ENCODE results near the gene PXYLP1.

PXYLP1 gene

DNA sequence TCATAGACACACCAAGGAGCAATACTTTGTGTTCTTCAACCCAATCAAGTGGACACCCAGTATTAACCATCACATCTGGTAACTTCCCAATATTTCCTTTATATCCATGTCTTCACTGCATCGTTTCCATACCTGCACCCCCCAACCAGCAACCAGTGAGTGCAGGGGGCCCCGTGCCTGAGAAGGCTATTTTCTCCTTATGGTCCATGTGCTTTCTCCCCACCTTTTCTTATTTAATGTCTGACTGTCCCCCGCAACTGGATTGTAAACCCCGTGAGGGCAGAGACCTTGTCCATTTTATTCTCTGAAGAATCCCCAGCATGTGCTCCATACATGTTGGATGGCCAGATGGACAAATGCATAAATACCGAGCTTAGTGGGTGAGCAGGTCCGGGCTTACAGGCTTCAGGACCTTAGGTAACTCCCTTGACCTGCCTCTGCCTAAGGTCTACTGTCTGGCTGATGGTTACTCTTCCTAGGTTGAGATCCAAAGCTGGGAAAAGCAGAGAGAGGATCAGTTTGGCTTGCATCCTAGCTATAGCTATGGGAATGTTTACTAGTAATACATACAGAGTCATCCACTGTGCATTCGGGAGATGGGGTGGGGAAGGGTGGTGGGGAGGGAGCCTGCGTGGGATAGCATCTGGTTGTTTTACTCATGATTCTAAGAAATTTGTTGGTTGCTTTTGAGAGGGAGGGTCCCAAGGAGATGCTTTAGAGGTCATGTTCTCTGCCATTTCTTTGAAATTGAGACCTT, 41.5 kb downstream of the PXYLP1 start:
- DNase-seq (ENCODE audit: low read depth): no peak

DNA sequence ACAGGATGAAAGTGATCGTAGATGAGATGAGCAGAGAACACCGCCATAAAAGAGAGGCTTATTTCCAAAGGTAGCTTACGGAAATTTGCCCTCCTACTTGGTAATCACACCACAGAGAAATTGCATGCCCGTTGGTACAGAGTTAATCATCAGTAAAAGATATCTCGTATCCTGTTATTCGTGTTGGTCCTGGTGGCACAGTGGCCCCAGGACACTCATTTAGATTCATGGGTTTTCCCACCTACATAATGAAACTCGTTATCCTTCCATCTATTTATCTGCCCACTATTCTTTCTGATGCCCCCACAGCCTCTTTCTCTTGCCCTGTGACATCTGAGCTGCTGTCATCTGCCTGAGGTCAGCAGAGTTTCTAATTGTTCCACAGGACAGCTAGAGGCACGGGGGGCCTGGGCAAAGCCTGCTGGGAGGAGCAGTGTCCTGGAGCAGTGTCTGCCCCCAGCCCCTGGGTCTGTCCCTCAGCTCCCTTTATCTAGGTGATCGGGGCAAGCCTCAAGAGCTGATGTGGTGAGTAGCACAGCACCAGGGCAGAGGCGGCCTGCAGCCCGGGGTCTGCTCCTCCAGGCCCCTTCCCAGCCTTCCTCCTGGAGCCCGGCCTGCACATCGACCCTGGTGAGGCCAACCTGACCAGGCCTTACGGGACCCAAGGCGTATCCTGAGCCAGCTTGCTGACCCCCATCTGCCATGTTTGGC, 42.2 kb downstream of the PXYLP1 start:
- DNase-seq (ENCODE audit: low read depth): no peak

DNA sequence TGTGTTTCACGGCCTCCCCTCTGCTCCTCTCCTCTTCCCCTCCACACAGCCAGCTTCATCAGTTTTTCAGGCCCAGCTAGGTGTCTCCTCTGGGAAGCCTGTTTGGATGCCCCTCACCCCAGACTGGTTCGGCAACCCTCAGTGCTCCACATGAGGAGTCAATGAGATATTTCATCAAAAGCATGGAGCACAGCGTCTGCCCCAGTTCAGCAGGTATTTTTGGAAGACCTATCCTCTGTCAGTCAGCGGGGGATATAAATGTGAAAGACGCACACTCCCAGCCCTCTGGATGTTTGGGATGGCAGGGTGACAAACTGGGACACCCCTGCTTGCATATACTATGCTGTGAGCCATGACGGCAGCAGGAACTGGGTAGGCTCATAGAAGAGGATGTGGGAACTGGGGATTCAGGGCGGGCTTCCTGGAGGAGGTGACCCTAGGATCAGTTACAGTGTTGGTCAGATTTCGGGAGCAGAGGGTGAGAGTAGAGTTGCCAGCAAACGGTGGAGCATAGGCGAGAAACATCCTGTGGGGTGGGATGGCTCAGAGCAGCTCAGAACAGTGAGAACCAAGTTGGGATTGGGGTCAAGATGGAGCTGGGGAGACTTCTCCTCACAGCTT, 42.9 kb downstream of the PXYLP1 start:
- DNase-seq (ENCODE audit: low read depth): no peak

DNA sequence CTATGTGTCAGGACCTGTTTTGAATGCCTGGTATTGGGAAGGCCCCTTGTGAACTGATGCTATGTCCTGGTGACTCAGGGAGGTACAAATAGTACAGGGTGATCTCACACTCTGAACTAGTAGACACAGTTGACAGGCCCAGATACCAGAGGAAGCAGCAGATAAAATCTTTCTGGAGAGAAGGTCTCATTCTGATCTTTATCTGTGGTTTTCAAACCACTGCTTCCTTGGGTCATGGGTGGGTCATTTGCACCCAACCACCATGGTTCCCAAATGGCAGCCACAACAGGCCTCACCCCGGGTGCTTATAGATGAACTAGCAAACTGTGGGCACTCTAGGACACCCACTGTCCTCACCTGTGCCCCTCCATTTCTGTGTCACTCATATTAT, 43.4 kb downstream of the PXYLP1 start:
- DNase-seq (ENCODE audit: low read depth): no peak

DNA sequence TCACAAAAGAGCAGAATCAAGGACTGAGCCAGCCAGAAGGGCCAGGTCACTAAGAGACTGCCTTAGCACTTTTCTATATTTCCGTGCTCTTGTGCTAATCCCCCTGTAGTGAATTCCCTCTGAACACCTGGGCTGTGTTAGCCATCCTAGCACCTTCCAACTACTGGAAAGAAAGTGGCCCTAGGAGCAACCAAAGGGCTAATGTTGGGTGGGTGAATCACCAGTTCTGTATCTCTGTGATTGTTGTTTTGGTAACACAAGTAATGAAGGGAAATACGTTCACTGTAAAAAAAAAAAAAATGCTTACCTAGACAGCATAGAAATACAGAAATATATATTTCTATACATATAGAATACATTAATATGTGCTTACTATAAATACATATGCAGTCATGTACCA, 43.9 kb downstream of the PXYLP1 start:
- no peak for DNase-seq (ENCODE audit: low read depth)

DNA sequence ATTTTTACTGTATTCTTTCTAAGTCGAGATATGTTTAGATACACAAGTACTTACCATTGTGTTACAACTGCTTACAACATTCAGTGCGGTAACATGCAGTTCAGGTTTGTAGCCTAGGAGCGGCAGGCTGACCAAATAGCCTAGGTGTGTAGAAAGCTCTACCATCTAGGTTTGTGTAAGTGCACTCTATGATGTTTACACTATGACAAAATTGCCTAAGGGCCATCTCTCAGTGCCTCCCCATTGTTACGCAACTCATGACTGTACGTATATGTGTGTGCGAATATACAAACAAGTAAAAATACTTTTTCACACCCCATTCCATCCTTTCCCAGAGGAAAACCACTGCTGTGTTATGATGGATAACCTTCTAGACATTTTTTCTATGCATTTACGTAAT, 44.3 kb downstream of the PXYLP1 start:
- peak; percentile 38 for DNase-seq (ENCODE audit: low read depth)

DNA sequence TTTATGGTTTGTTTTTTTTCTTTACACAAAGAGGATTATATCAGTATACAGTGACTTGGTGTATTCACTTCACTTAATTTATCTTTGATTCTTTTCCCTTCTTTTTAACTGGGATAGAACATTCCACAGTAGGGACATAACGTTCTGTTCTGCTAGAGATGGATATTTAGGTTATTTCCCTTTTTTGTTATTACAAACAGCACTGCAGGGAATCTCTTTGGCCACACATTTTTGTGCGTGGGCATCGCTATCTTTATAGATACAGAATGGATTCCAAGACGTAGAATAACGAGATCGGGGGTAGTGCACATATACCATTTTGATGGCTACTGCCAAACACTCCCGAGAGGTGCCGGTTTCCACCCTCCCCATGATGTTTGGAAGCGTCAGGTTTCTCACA, 44.8 kb downstream of the PXYLP1 start:
- no peak for DNase-seq (ENCODE audit: low read depth)

DNA sequence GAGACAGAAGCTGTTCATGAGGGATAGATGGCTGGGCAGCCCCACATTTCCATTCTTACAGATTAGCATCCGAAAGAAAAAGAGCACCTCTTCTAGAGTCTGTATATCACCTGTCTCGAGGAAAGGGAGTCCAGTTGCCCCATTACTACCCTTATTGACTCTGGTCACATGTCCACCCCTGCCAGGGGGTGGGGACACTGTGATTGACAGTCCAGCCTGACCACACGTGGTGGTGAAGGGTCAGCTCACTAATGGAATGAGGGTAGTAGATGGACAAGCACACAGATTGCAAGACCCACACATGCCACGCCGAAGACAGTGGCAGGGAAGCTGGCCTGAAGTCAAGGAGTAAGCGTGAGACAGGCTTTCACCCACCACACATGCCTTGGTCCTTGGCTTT, 45.8 kb downstream of the PXYLP1 start:
- no peak for DNase-seq (ENCODE audit: low read depth)

DNA sequence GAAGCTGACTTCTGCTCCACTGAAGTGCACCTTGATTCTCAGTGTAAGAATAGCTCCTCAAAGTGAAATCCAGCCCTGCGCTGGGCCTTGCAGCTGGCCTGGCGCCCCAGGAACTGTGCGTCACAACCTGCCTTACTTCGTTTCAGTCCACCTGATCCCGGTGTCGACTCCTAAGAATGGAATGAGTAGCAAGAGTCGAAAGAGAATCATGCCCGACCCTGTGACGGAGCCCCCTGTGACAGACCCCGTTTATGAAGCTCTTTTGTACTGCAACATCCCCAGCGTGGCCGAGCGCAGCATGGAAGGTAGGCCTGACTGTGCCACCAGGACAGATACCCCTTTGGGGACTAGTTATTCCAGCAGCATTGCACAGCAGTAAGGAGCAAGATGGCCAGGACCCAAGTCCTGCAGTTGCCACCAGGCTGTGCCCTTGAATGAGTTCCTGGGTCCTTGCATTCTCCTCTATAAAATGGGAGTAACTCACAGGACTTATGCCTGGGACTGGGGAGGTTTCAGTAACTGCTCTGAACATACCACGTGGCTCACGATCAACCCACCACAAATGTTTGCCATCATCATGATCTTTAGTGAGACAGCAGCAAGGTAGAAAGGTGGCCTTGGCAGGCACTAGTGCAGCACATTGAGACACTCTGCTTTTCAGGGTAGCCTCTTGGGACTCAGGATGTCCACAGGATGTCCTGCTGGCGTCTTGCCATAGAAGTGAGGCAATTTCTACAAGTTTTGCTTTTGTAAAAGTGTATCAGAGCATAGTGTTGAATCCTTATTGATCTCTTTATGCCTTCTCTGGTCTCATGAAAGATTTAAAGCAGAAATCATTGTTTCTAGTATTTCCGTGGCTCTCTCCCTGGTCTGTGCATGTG, 46.8 kb downstream of the PXYLP1 start:
- DNase-seq (ENCODE audit: low read depth): peak; percentile 39

DNA sequence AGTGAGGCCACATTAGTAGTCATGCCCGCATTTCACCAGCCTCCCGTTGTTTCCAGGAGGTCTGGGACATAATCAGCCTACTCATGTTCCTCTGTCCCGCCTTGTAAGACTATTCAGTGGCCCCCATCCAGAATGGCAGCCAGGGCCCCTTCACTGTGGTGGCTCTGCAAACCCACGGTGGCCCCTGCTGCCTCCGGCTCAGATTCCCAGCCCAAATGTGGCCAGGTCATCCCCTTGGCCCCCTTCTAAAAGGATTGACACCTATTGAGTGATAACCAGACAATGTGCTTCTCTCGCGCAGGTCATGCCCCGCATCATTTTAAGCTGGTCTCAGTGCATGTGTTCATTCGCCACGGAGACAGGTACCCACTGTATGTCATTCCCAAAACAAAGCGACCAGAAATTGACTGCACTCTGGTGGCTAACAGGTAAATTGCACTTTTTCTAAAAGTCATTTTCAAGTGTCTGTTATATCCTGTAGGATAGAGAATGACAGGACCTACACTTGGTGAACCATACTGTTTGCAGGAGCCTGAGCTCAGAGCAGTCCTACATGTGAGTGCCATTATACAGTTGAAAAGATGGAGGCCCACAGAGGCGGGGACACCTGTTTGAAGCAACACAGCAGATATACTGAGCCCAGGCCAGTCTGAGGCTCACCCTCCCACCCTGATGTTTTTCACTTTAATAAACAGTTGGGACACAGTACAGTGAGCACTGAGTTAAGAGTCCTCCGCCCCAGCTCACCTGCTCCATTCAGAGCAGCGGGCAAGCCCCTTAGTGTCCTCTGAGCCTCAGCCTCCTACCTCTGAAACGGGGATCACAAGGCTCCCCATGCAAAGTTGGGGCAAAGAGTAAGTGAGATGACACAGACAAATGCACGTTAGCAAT, 47.7 kb downstream of the PXYLP1 start:
- no peak for DNase-seq (ENCODE audit: low read depth)

DNA sequence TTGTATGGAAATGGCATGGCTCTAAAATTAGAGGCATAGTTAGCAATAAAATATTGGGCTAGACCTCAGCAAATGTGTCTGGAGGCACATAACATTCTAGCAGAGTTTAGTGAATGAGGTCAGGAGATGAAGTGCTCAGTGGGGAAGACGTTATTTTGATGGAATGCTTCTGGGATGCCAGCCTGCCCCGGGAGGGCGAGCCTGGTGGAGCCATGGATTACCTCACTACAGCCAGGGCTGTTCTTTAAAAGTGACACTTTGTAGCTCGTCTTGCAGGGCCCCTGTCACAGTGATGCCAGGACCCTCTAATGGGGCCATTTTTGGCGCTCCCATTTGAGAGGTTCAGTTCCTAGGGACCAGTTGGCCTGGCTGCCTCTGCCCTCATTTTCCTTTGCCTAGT, 48.5 kb downstream of the PXYLP1 start:
- peak; percentile 71 for DNase-seq (ENCODE audit: low read depth)

DNA sequence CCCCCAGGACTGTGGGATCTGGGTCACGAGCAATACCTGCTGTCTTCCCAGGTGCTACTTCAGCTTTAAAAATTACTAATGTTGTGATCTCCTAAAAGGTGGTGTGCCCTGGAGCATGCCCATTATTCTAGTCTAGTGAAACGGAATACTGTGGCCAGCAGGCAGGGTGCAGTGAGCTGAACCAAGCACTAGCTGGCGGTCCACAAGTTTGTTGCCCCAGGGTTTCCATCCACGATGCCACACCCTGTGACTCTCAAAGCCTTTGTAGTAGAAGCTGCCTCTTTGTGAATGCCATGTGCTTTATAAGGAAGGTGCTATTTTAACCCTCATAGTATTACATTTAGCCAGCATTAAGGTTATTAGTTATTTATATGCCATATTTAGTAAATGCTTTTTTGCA, 49.1 kb downstream of the PXYLP1 start:
- DNase-seq (ENCODE audit: low read depth): no peak

DNA sequence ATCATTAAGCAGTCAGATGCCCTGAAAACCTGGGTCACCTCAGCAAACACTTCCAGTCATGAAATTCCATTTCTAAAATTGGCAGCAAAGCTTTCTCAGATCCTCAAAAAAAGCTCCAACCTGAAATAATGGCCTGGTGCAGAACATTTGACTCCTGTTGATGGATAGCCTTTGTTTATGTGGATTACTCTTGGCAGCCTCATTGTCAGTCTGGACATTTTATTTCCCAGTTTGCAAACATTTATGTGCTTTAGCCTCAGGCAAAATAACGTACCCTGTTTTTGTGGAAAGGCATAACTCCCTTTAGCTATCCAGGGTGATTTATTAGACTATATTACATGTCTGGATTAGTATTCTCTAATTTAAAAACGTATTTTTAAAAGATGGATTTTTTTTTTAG, 53.9 kb downstream of the PXYLP1 start:
- no peak for DNase-seq (ENCODE audit: low read depth)

DNA sequence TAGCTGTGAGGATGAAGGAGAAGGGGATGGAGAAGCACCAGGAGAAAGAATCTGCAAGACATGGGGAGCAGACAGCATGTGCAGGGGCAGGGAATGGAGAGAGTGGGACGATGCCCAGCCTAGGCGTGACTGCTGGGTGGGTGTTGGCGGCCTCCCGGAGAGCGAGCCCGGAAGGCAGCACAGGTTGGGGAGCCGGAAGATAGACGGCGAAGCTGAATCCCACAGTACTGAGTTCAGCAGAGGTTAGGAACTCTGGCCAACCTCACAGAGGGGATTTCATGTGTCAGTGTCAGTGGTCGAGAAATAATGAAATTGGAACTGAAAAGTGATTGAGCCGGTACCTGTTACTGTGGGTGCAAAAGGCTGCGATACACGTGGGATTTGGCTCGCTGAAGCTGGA, 55.2 kb downstream of the PXYLP1 start:
- DNase-seq (ENCODE audit: low read depth): no peak

DNA sequence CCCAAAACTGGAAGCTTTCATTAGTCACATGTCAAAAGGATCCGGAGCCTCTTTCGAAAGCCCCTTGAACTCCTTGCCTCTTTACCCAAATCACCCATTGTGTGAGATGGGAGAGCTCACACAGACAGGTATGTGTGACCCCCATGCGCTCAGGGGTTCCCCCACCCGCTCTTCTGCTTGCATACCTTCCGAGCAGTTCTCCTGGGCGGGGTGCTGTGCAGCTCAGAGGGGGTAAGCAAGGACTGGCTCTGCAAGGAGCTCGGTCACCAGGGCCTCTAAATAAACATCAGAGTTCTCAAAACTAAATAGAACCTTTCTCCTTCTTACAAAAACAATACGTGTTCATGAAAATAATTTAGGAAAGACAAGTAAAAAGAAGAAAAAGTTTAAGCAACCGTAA, 55.7 kb downstream of the PXYLP1 start:
- no peak for DNase-seq (ENCODE audit: low read depth)

DNA sequence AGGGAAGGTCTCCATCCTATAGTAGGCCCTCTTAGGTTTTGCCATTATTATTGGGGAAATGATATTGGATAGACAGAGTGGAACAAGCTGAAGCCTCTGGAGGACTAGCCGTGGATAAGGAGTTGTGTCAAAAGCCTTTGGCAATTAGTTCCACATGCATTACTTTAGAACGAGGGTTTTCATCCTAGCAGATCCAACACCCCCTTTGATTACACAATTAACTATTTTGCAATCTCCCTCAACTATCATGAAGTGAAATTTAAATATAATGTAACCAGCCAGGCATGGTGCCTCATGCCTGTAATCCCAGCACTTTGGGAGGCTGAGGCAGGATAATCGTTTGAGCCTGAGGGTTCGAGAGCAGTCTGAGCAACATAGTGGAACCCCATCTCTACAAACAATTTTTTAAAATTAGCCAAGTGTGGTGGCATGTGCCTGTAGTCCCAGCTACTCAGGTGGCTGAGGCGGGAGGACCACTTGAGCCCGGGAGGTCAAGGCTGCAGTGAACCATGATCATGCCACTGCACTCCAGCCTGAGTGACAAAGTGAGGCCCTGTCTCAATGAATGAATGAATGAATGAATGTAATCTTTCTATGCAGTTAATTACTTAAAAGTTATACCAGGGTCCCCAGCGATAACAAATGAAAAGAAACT, 56.8 kb downstream of the PXYLP1 start:
- peak; percentile 55 for DNase-seq (ENCODE audit: low read depth)

DNA sequence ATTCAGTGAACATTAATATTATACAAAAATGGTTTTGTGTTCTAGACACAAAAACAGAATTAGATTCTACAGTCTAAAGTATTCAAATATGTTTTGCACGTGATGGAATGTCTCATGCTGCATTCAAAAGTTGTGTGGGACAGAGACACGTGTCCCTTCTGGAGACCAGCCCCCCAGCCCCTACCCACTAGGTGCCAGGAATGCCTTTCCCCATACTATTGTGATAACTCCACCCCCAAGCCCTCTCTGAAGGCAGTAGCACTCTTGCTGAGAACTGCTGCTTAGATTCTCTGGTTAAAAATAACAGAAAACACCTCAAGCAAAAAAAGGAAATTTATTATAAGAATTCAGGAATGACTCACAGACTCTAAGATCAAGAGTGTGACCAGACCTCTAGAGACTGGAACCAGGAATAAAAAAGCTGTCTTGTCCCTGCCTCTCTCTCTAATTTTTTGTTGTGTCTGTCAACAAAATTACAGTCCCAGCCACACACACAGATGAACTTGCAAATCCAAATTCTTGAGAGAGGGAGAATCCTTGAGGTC, 57.7 kb downstream of the PXYLP1 start:
- no peak for DNase-seq (ENCODE audit: low read depth)

DNA sequence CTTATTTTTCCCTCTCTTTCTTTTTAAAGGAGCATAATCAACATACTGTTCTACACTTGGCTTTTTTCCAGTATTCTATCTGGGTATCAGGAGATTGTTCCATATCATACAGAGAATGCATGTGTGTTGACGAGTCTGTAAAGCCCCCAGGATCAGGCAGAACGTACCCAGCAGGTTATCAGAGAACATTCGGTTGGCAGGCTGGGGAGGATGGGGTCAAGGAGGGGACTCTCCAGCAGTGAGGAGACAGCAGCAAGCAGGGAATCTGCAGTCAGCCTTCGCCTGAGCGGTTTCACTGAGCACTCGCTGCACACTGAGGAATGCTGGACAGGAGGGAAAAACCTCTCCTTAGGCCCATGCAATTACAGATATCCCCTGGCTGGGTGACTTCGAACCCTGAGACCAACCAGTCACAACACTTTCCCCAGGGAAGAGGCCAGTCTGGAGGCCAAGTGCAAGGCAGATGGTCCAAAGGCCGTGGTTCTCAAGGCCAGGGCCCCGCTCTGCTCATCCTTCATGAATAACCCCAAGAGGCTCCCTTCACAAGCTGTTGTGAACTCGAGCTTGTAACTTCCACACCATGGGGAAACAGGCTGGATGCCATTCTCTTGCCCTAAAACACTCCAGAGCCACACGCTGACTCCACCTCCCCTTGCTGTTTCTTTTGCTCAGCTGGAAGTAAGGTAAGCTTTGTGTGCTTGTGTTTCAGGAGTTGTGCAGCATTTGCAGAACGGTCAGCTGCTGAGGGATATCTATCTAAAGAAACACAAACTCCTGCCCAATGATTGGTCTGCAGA, 60.1 kb downstream of the PXYLP1 start:
- DNase-seq (ENCODE audit: low read depth): no peak

DNA sequence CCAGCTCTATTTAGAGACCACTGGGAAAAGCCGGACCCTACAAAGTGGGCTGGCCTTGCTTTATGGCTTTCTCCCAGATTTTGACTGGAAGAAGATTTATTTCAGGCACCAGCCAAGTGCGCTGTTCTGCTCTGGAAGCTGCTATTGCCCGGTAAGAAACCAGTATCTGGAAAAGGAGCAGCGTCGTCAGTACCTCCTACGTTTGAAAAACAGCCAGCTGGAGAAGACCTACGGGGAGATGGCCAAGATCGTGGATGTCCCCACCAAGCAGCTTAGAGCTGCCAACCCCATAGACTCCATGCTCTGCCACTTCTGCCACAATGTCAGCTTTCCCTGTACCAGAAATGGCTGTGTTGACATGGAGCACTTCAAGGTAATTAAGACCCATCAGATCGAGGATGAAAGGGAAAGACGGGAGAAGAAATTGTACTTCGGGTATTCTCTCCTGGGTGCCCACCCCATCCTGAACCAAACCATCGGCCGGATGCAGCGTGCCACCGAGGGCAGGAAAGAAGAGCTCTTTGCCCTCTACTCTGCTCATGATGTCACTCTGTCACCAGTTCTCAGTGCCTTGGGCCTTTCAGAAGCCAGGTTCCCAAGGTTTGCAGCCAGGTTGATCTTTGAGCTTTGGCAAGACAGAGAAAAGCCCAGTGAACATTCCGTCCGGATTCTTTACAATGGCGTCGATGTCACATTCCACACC, 60.9 kb downstream of the PXYLP1 start:
- no peak for DNase-seq (ENCODE audit: low read depth)
